K562 (cell line): Measurements from ENCODE around the gene ZCCHC14. TPM values are rescaled to one million over a fixed set of nuclear protein-coding genes. Genes with fewer than 3 reads are reported as not detected.

ENCODE experiments used
- ARHGAP35 ChIP-seq: fragments of 450-650 bp; IDR thresholded peaks from 2 replicates; pipeline ENCODE4 v1.6.1; 2018; ENCODE audit not compliant: partially characterized antibody
- BDP1 ChIP-seq: IDR thresholded peaks from 3 replicates; pipeline ENCODE4 v1.6.1; 2011; ENCODE audit not compliant: insufficient read length, insufficient read depth
- BMI1 ChIP-seq: fragments of 150-350 bp; IDR thresholded peaks from 2 replicates; pipeline ENCODE4 v1.6.1; 2014; ENCODE audit warnings: low read length
- CCNT2 ChIP-seq: IDR thresholded peaks from 2 replicates; pipeline ENCODE4 v1.6.1; 2011; ENCODE audit warnings: borderline replicate concordance, low read depth, mild to moderate bottlenecking, moderate library complexity, mixed read lengths, low read length; ENCODE audit not compliant: insufficient read length; ENCODE audit errors: extremely low read depth
- CTCFL ChIP-seq: IDR thresholded peaks from 2 replicates; pipeline ENCODE4 v1.6.1; 2011; ENCODE audit warnings: borderline replicate concordance, low read depth, mild to moderate bottlenecking, moderate library complexity, low read length; ENCODE audit not compliant: insufficient read depth, poor library complexity, severe bottlenecking
- DACH1 ChIP-seq: fragments of 450-650 bp; IDR thresholded peaks from 2 replicates; pipeline ENCODE4 v1.6.1; 2018; ENCODE audit not compliant: partially characterized antibody
- E2F3 ChIP-seq: fragments of 250-450 bp; sonication (Bioruptor Pico); IDR thresholded peaks from 2 replicates; pipeline ENCODE4 v1.4.0; 2020; ENCODE audit warnings: mild to moderate bottlenecking
- GTF2E2 ChIP-seq: fragments of 200-800 bp; sonication (Bioruptor generic); IDR thresholded peaks from 2 replicates; pipeline ENCODE4 v1.6.1; 2016; ENCODE audit warnings: missing genetic modification characterization, missing compliant biosample characterization
- HDAC8 ChIP-seq: fragments of 450-650 bp; IDR thresholded peaks from 2 replicates; pipeline ENCODE4 v1.6.1; 2016; ENCODE audit warnings: mild to moderate bottlenecking, missing genetic modification characterization, moderate library complexity, missing compliant biosample characterization
- HMG20A ChIP-seq: fragments of 450-650 bp; formaldehyde crosslinking; conservative IDR thresholded peaks from 2 replicates; pipeline ENCODE4 v1.4.0; 2020; ENCODE audit warnings: mild to moderate bottlenecking, mixed read lengths
- KLF1 ChIP-seq: fragments of 450-650 bp; IDR thresholded peaks from 2 replicates; pipeline ENCODE4 v1.6.1; 2016; ENCODE audit warnings: missing genetic modification characterization, missing compliant biosample characterization
- POLR2B ChIP-seq: fragments of 450-650 bp; IDR thresholded peaks from 2 replicates; pipeline ENCODE4 v1.6.1; 2018; ENCODE audit warnings: low read depth; ENCODE audit not compliant: partially characterized antibody
- SIN3A ChIP-seq, 2 experiments: fragments of 150-350 bp in 1 of 2; IDR thresholded peaks; 2 replicates each; pipeline ENCODE4 v1.6.1; 2011 to 2016; ENCODE audit warnings: borderline replicate concordance in 2 of 2, low read depth in 2 of 2, low read length in 2 of 2, mild to moderate bottlenecking in 2 of 2, moderate library complexity in 2 of 2; ENCODE audit not compliant: control insufficient read depth in 1 of 2
- TARDBP ChIP-seq: fragments of 450-650 bp; IDR thresholded peaks from 2 replicates; pipeline ENCODE4 v1.6.1; 2016
- YBX1 ChIP-seq: fragments of 450-650 bp; IDR thresholded peaks from 2 replicates; pipeline ENCODE4 v1.7.1; 2016; ENCODE audit warnings: mild to moderate bottlenecking
- ZNF133 ChIP-seq: fragments of 250-450 bp; sonication (Bioruptor Pico); IDR thresholded peaks from 2 replicates; pipeline ENCODE4 v1.4.0; 2020; ENCODE audit warnings: mild to moderate bottlenecking
- ZNF318 ChIP-seq, 2 experiments: fragments of 450-650 bp; IDR thresholded peaks; 2 replicates each; pipeline ENCODE4 v1.6.1; 2016; ENCODE audit warnings: mild to moderate bottlenecking in 2 of 2, borderline replicate concordance in 1 of 2, low read depth in 1 of 2, moderate library complexity in 1 of 2
- ZNF75A ChIP-seq: fragments of 450-650 bp; formaldehyde crosslinking; IDR thresholded peaks from 2 replicates; pipeline ENCODE4 v1.4.0; 2020; ENCODE audit warnings: mild to moderate bottlenecking
- polyA plus RNA-seq, 8 experiments: library from polyadenylated mRNA; depleted of rRNA in 4 of 8; stranded (reverse) in 5 of 8; unstranded in 3 of 8; fragments of >200 nt; fragmentation: Nextera tagmentation in 2 of 8; fragmentation: Illumina TruSeq in 1 of 8; extraction: Ambion mirVana in 2 of 8; extraction: Trizol in 1 of 8; gene quantifications; 2 replicates each; pipeline versions ENCODE4 v1.2.1 to v1.2.3, GENCODE V29; 2011 to 2014; ENCODE audit warnings: inconsistent platforms in 1 of 8, missing spikeins in 1 of 8
- total RNA-seq, 7 experiments: library from RNA; depleted of rRNA in 6 of 7; stranded (reverse); fragments of >200 nt in 6 of 7; fragmentation: Illumina TruSeq in 2 of 7; extraction: Trizol in 2 of 7; gene quantifications; 2 replicates each; pipeline versions ENCODE4 v1.2.1 to v1.2.3, GENCODE V29; 2011 to 2021; ENCODE audit warnings: low replicate concordance in 1 of 7

The ZCCHC14 gene
- total and polyA plus RNA-seq, 9 of the 15 experiments (the other 6 are each of a cell fraction or from before 2014, with no cell fraction given) = 1.5 to 12.4 (median 2.9) TPM

GRCh38 chr16:87391324-87391949 lies 101.4 kb downstream of the ZCCHC14 start (continued):
- no peak for TF ChIP-seq ZNF318 (IDR thresholded peaks at IDR 0.05; ENCODE audit: borderline replicate concordance in 1 of 2, low read depth in 1 of 2)
- TF ChIP-seq BMI1 = no peak
- TF ChIP-seq TARDBP = no peak
- 0 out of 2 replicates have a peak, but pooled peaks have one; percentile 4 for TF ChIP-seq ZNF133
- no peak for TF ChIP-seq HDAC8 (tag)
- TF ChIP-seq KLF1 (tag) = 0 out of 2 replicates have a peak, but pooled peaks have one; percentile 58
- TF ChIP-seq BDP1 = no peak
- no peak for TF ChIP-seq POLR2B
- TF ChIP-seq ZNF75A (CRISPR knock-in tag) = peak; percentile 36; the same call in 1 of the 2 replicates
- TF ChIP-seq CCNT2 = no peak
- no peak for TF ChIP-seq DACH1
- no peak for TF ChIP-seq YBX1
- no peak for TF ChIP-seq ARHGAP35
- TF ChIP-seq SIN3A (IDR thresholded peaks at IDR 0.05; ENCODE audit: borderline replicate concordance in 2 of 2, control insufficient read depth in 1 of 2, low read depth in 2 of 2, low read length in 2 of 2) = peak in 1 of 2 experiments; percentile 17; a peak in 1 of 4 replicates
- TF ChIP-seq HMG20A (CRISPR knock-in tag) = no peak
- no peak for TF ChIP-seq CTCFL
- TF ChIP-seq E2F3 (CRISPR knock-in tag) = peak; percentile 47; the same call in 1 of the 2 replicates
- peak; percentile 64; the same call in 1 of the 2 replicates for TF ChIP-seq GTF2E2 (tag)
